H9 (cell line): ENCODE results near the gene ACAD9. TPM values are rescaled to one million over a fixed set of nuclear protein-coding genes. Genes with fewer than 3 reads are reported as not detected.

Experiments
- DNase-seq: peaks from one replicate; pipeline ENCODE4 v3.0.0-alpha.2; 2017
- H2AFZ ChIP-seq: one replicate; pipeline ENCODE4 v1.6.1; 2013; ENCODE audit warnings: mild to moderate bottlenecking, low read length, control low read depth, moderate library complexity
- H2AK5ac ChIP-seq: 2 replicates; pipeline ENCODE4 v1.6.1; 2013; ENCODE audit warnings: low read length, control low read depth, mixed read lengths; ENCODE audit not compliant: insufficient read length
- H2BK120ac ChIP-seq: one replicate; pipeline ENCODE4 v1.6.1; 2013; ENCODE audit warnings: low read depth, mild to moderate bottlenecking, low read length, control low read depth, inconsistent platforms; ENCODE audit not compliant: poor library complexity, severe bottlenecking
- H2BK12ac ChIP-seq: 2 replicates; pipeline ENCODE4 v1.6.1; 2013; ENCODE audit warnings: low read length, control low read depth, mixed read lengths, low read depth; ENCODE audit not compliant: insufficient read length
- H2BK15ac ChIP-seq: 2 replicates; pipeline ENCODE4 v1.6.1; 2013; ENCODE audit warnings: low read depth, low read length, control low read depth
- H2BK20ac ChIP-seq: one replicate; pipeline ENCODE4 v1.6.1; 2013; ENCODE audit warnings: low read depth, mild to moderate bottlenecking, low read length, control low read depth, inconsistent platforms; ENCODE audit not compliant: poor library complexity, severe bottlenecking
- H2BK5ac ChIP-seq: 2 replicates; pipeline ENCODE4 v1.6.1; 2013; ENCODE audit warnings: low read length, control low read depth, mixed read lengths; ENCODE audit not compliant: insufficient read length
- H3K14ac ChIP-seq: 2 replicates; pipeline ENCODE4 v1.6.1; 2013; ENCODE audit warnings: low read length, control low read depth; ENCODE audit not compliant: insufficient read depth
- H3K18ac ChIP-seq: 2 replicates; pipeline ENCODE4 v1.6.1; 2013; ENCODE audit warnings: low read depth, mild to moderate bottlenecking, mixed read lengths, low read length, control low read depth; ENCODE audit not compliant: insufficient read length
- H3K23ac ChIP-seq: 2 replicates; pipeline ENCODE4 v1.6.1; 2013; ENCODE audit warnings: low read length, control low read depth, mixed read lengths, low read depth; ENCODE audit not compliant: insufficient read length
- H3K23me2 ChIP-seq: 2 replicates; pipeline ENCODE4 v1.6.1; 2013; ENCODE audit warnings: low read depth, mild to moderate bottlenecking, mixed read lengths, low read length, control low read depth; ENCODE audit not compliant: insufficient read length, poor library complexity, severe bottlenecking
- H3K27ac ChIP-seq: 2 replicates; pipeline ENCODE4 v1.5.1; 2013; ENCODE audit warnings: low read length, control low read depth, mixed read lengths, low read depth; ENCODE audit not compliant: insufficient read length
- H3K27me3 ChIP-seq: 2 replicates; pipeline ENCODE4 v1.6.1; 2013; ENCODE audit warnings: low read length, control low read depth, inconsistent platforms; ENCODE audit not compliant: insufficient read depth
- H3K4ac ChIP-seq: 2 replicates; pipeline ENCODE4 v1.6.1; 2013; ENCODE audit warnings: low read depth, mild to moderate bottlenecking, control low read depth, inconsistent platforms, low read length, moderate library complexity
- H3K4me1 ChIP-seq: 2 replicates; pipeline ENCODE4 v1.6.1; 2013; ENCODE audit warnings: low read length, control low read depth, inconsistent platforms; ENCODE audit not compliant: insufficient read depth
- H3K4me2 ChIP-seq: 2 replicates; pipeline ENCODE4 v1.6.1; 2013; ENCODE audit warnings: low read length, control low read depth, mixed read lengths; ENCODE audit not compliant: insufficient read length, insufficient read depth
- H3K56ac ChIP-seq: 2 replicates; pipeline ENCODE4 v1.6.1; 2013; ENCODE audit warnings: low read depth, mild to moderate bottlenecking, mixed read lengths, low read length, control low read depth; ENCODE audit not compliant: insufficient read length
- H3K79me1 ChIP-seq: 2 replicates; pipeline ENCODE4 v1.6.1; 2013; ENCODE audit warnings: low read depth, mild to moderate bottlenecking, moderate library complexity, low read length, control low read depth, inconsistent platforms; ENCODE audit not compliant: insufficient read depth, poor library complexity, severe bottlenecking
- H3K79me2 ChIP-seq: 2 replicates; pipeline ENCODE4 v1.6.1; 2013; ENCODE audit warnings: low read length, control low read depth, inconsistent platforms; ENCODE audit not compliant: insufficient read depth
- H3K9ac ChIP-seq: 2 replicates; pipeline ENCODE4 v1.6.1; 2013; ENCODE audit warnings: low read length, control low read depth, mixed read lengths; ENCODE audit not compliant: insufficient read length; ENCODE audit errors: extremely low read depth
- H3K9me3 ChIP-seq: one replicate; pipeline ENCODE4 v1.6.1; 2013; ENCODE audit warnings: low read depth, low read length, inconsistent platforms; ENCODE audit not compliant: control insufficient read depth
- H3T11ph ChIP-seq: one replicate; pipeline ENCODE4 v1.6.1; 2013; ENCODE audit warnings: mild to moderate bottlenecking, low read length, control low read depth, inconsistent platforms
- H4K20me1 ChIP-seq: one replicate; pipeline ENCODE4 v1.6.1; 2013; ENCODE audit not compliant: control insufficient read depth, insufficient read length, insufficient read depth
- H4K5ac ChIP-seq: 2 replicates; pipeline ENCODE4 v1.6.1; 2013; ENCODE audit warnings: low read depth, mild to moderate bottlenecking, mixed read lengths, low read length, control low read depth; ENCODE audit not compliant: insufficient read length
- H4K8ac ChIP-seq: replicated peaks from 2 replicates; pipeline ENCODE4 v1.6.1; 2013; ENCODE audit warnings: low read length, control low read depth, mixed read lengths, low read depth; ENCODE audit not compliant: insufficient read length
- H4K91ac ChIP-seq: 2 replicates; pipeline ENCODE4 v1.6.1; 2013; ENCODE audit warnings: low read depth, mild to moderate bottlenecking, moderate library complexity, mixed read lengths, low read length, control low read depth; ENCODE audit not compliant: insufficient read length
- H3K27ac Mint-ChIP-seq, 3 experiments: 2 replicates in 2 of 3; 3 replicates in 1 of 3; pipeline ENCODE4 v1.8.0; 2020 to 2021; ENCODE audit warnings: mixed read lengths in 3 of 3, mild to moderate bottlenecking in 1 of 3, moderate library complexity in 1 of 3
- H3K27me3 Mint-ChIP-seq: 2 replicates; pipeline ENCODE4 v1.8.0; 2021; ENCODE audit warnings: low read depth, mild to moderate bottlenecking, moderate library complexity, mixed read lengths
- H3K36me3 Mint-ChIP-seq, 3 experiments: 2 replicates in 2 of 3; 3 replicates in 1 of 3; pipeline ENCODE4 v1.8.0; 2020 to 2021; ENCODE audit warnings: low read depth in 3 of 3, mixed read lengths in 3 of 3; ENCODE audit not compliant: insufficient read depth in 1 of 3
- H3K4me1 Mint-ChIP-seq, 2 experiments: 2 replicates each; pipeline ENCODE4 v1.8.0; 2020; ENCODE audit warnings: mixed read lengths in 2 of 2
- H3K4me3 Mint-ChIP-seq, 2 experiments: 2 replicates in 1 of 2; 3 replicates in 1 of 2; pipeline ENCODE4 v1.8.0; 2020 to 2021; ENCODE audit warnings: mild to moderate bottlenecking in 2 of 2, mixed read lengths in 2 of 2, moderate library complexity in 1 of 2
- H3K9me3 Mint-ChIP-seq, 2 experiments: 2 replicates in 1 of 2; 3 replicates in 1 of 2; pipeline ENCODE4 v1.8.0; 2020; ENCODE audit warnings: mild to moderate bottlenecking in 2 of 2, mixed read lengths in 2 of 2, moderate library complexity in 1 of 2
- CTCF ChIP-seq: fragments of 200-600 bp; sonication (generic); conservative IDR thresholded peaks from 3 replicates; pipeline ENCODE4 v1.8.0; 2021; ENCODE audit warnings: antibody characterized with exemption, mild to moderate bottlenecking
- WGBS: extraction: QIAGEN DNeasy Blood & Tissue Kit; methylation state at CpG from one replicate; pipeline ENCODE4 v1.1.7; 2013; ENCODE audit warnings: missing lambda C conversion rate, low lambda C conversion rate, mixed read lengths; ENCODE audit not compliant: insufficient read length; ENCODE audit errors: extremely low coverage; 5-methylcytosine and 5-hydroxymethylcytosine counted together
- total RNA-seq: library from RNA; stranded (reverse); gene quantifications from 2 replicates; pipeline ENCODE4 v1.2.1, GENCODE V29; 2021

ACAD9 gene
- total RNA-seq, 1 experiment from 2014 or later, result 43.1 TPM

GRCh38 chr3:128853826-128854225 is 25.6 kb upstream of the ACAD9 start:
- Histone ChIP-seq H3K23me2 (no peaks in the 10 kb centered on the region), H2AFZ (no peak overlapping the region), H3T11ph (no peak overlapping the region), H4K20me1 (no peaks in the 10 kb centered on the region), H3K79me2 (no peaks in the 10 kb centered on the region), H2AK5ac (no peak overlapping the region), H3K23ac (no peak overlapping the region), H3K79me1 (no peaks in the 10 kb centered on the region), H3K56ac (no peak overlapping the region), H3K4ac (no peak overlapping the region), H4K91ac (no peak overlapping the region), H4K8ac (no peak overlapping the region), H2BK120ac (no peak overlapping the region), H3K9ac (no peak overlapping the region), H4K5ac (no peak overlapping the region), H2BK12ac (no peak overlapping the region), H2BK15ac (no peak overlapping the region), H3K18ac (no peak overlapping the region), H3K27ac (no peak overlapping the region), H3K9me3 (peaks cover 32% of the 10 kb centered on the region), H3K4me1 (no peaks in the 10 kb centered on the region), H2BK20ac (no peak overlapping the region), H3K4me2 (no peak overlapping the region), H3K27me3 (no peaks in the 10 kb centered on the region), H2BK5ac (no peak overlapping the region), H3K14ac (no peak overlapping the region)
- Mint-ChIP-seq H3K4me1 (peaks cover 3 to 8% of the 10 kb centered on the region in 2 experiments), H3K9me3 (peaks cover 43 to 59% of the 10 kb centered on the region in 2 experiments), H3K27ac (no peak overlapping the region), H3K36me3 (peaks cover 20 to 23% (median 21%) of the 10 kb centered on the region in 3 experiments), H3K4me3 (no peak overlapping the region), H3K27me3 (peaks cover 4% of the 10 kb centered on the region)
- no CpG with 5 or more reads among the region's 5 CpGs for whole genome bisulfite sequencing
- TF ChIP-seq CTCF, result no peak
- DNase-seq, result no peak
